HepG2 (cell line): ENCODE measurements around the gene LMAN2L. TPM values are rescaled to one million over a fixed set of nuclear protein-coding genes. Genes with fewer than 3 reads are reported as not detected.
A peak's percentile ranks its signal among the peaks of the same experiment; 100 is the strongest.

ENCODE experiments used
- KMT2A ChIP-seq: sonication (generic); formaldehyde crosslinking; IDR thresholded peaks from 2 replicates; pipeline ENCODE4 v1.4.0; 2020; ENCODE audit warnings: missing genetic modification reagents
- PCBP2 ChIP-seq: fragments of 200-400 bp; formaldehyde crosslinking; optimal IDR thresholded peaks from 2 replicates; pipeline ENCODE3; 2018; ENCODE audit warnings: low read length, low read depth; ENCODE audit not compliant: poor library complexity, severe bottlenecking
- PRPF4 ChIP-seq: fragments of 200-400 bp; formaldehyde crosslinking; IDR thresholded peaks from 2 replicates; pipeline ENCODE4 v1.6.1; 2016; ENCODE audit warnings: low read length, low read depth; ENCODE audit not compliant: poor library complexity, severe bottlenecking
- SALL2 ChIP-seq: sonication (generic); formaldehyde crosslinking; IDR thresholded peaks from 2 replicates; pipeline ENCODE4 v1.8.1; 2023; ENCODE audit warnings: mild to moderate bottlenecking, missing genetic modification reagents, inconsistent platforms
- TMF1 ChIP-seq: sonication (generic); formaldehyde crosslinking; IDR thresholded peaks from 2 replicates; pipeline ENCODE4 v1.8.1; 2022; ENCODE audit warnings: low read depth, missing genetic modification reagents
- ZFYVE20 ChIP-seq: sonication (generic); formaldehyde crosslinking; IDR thresholded peaks from 2 replicates; pipeline ENCODE4 v1.8.0; 2023; ENCODE audit warnings: low read depth, mild to moderate bottlenecking, moderate library complexity, missing genetic modification reagents, borderline replicate concordance
- ZIK1 ChIP-seq: sonication (generic); formaldehyde crosslinking; IDR thresholded peaks from 2 replicates; pipeline ENCODE4 v1.5.0; 2020; ENCODE audit warnings: mild to moderate bottlenecking, low read depth, missing genetic modification reagents, borderline replicate concordance
- ZNF441 ChIP-seq: sonication (generic); formaldehyde crosslinking; IDR thresholded peaks from 2 replicates; pipeline ENCODE4 v1.7.0; 2021; ENCODE audit warnings: missing genetic modification reagents, borderline replicate concordance
- ZNF567 ChIP-seq: sonication (generic); formaldehyde crosslinking; IDR thresholded peaks from 2 replicates; pipeline ENCODE4 v1.8.1; 2023; ENCODE audit warnings: mild to moderate bottlenecking, missing genetic modification reagents, borderline replicate concordance
- ZNF749 ChIP-seq: sonication (generic); formaldehyde crosslinking; IDR thresholded peaks from 2 replicates; pipeline ENCODE4 v1.8.0; 2022; ENCODE audit warnings: mild to moderate bottlenecking, missing genetic modification reagents, moderate library complexity, borderline replicate concordance
- polyA plus RNA-seq, 8 experiments: library from polyadenylated mRNA; depleted of rRNA in 3 of 8; stranded (reverse) in 7 of 8; unstranded in 1 of 8; fragments of >200 nt; fragmentation: Illumina TruSeq in 4 of 8; extraction: Trizol in 4 of 8; gene quantifications; 2 replicates each; pipeline versions ENCODE4 v1.2.1 to v1.2.3, GENCODE V29; 2011 to 2016; ENCODE audit warnings: low read depth in 4 of 8, missing spikeins in 1 of 8, mixed read lengths in 1 of 8; ENCODE audit not compliant: insufficient read depth in 1 of 8
- total RNA-seq, 5 experiments: library from RNA; depleted of rRNA; stranded (reverse); fragments of >200 nt; fragmentation: Illumina TruSeq; extraction: Trizol; gene quantifications; 2 replicates each; pipeline ENCODE4 v1.2.3, GENCODE V29; 2016; ENCODE audit warnings: low read depth in 1 of 5
- TF ChIP-seq, protein P1 (sequence below): sonication (generic); formaldehyde crosslinking; IDR thresholded peaks from 2 replicates; pipeline ENCODE4 v1.5.1; 2020; ENCODE audit warnings: missing genetic modification reagents, mild to moderate bottlenecking, borderline replicate concordance
- TF ChIP-seq, protein P2 (sequence below): sonication (generic); formaldehyde crosslinking; IDR thresholded peaks from 2 replicates; pipeline ENCODE4 v1.5.1; 2020; ENCODE audit warnings: missing genetic modification reagents, mild to moderate bottlenecking, borderline replicate concordance
- TF ChIP-seq, protein P3 (sequence below): sonication (generic); formaldehyde crosslinking; IDR thresholded peaks from 2 replicates; pipeline ENCODE4 v1.4.0; 2020; ENCODE audit warnings: missing genetic modification reagents
- TF ChIP-seq, protein P4 (sequence below): sonication (generic); formaldehyde crosslinking; IDR thresholded peaks from 2 replicates; pipeline ENCODE4 v1.4.0; 2020; ENCODE audit warnings: mild to moderate bottlenecking, missing genetic modification reagents
- TF ChIP-seq, protein P5 (sequence below): sonication (generic); formaldehyde crosslinking; IDR thresholded peaks from 2 replicates; pipeline ENCODE4 v1.4.0; 2020; ENCODE audit warnings: missing genetic modification reagents
- TF ChIP-seq, protein P6 (sequence below): sonication (generic); formaldehyde crosslinking; IDR thresholded peaks from 2 replicates; pipeline ENCODE4 v1.8.0; 2022; ENCODE audit warnings: mild to moderate bottlenecking, missing genetic modification reagents; ENCODE audit not compliant: insufficient replicate concordance

Gene LMAN2L
- total and polyA plus RNA-seq, 2 of the 13 experiments (the other 11 are each of a cell fraction or from before 2014, with no cell fraction given): 39.1 to 57.9 TPM

DNA sequence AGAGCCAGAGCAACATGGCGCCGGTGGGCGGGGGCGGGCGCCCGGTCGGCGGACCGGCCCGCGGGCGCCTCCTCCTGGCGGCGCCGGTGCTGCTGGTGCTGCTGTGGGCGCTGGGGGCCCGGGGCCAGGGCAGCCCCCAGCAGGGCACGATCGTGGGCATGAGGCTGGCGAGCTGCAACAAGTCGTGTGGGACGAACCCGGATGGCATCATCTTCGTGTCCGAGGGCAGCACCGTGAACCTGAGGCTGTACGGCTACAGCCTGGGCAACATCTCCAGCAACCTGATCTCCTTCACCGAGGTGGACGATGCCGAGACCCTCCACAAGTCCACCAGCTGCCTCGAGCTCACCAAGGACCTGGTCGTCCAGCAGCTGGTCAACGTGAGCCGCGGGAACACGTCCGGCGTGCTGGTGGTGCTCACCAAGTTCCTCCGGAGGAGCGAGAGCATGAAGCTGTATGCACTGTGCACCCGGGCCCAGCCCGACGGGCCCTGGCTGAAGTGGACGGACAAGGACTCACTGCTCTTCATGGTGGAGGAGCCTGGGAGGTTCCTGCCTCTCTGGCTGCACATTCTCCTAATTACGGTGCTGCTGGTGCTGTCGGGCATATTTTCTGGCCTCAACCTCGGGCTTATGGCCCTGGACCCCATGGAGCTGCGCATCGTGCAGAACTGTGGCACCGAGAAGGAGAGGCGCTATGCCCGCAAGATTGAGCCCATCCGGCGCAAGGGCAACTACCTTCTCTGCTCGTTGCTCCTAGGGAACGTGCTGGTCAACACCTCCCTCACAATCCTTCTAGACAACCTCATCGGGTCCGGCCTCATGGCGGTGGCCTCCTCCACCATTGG, 21.3 kb upstream of the LMAN2L start (continued):
- TF ChIP-seq ZNF441 (CRISPR knock-in tag) (0 out of 2 replicates have a peak, but pooled peaks have one; percentile 61), ZFYVE20 (CRISPR knock-in tag) (0 out of 2 replicates have a peak, but pooled peaks have one; percentile 60), PCBP2 (no peak), KMT2A (CRISPR knock-in tag) (0 out of 2 replicates have a peak, but pooled peaks have one; percentile 65), ZNF567 (no peak), PRPF4 (no peak), TMF1 (CRISPR knock-in tag) (peak; percentile 66; the same call in 1 of the 2 replicates), ZIK1 (CRISPR knock-in tag) (peak; percentile 92), ZNF749 (CRISPR knock-in tag) (peak; percentile 72; the same call in 1 of the 2 replicates), SALL2 (CRISPR knock-in tag) (peak; percentile 79)
- TF ChIP-seq, protein P1, sequence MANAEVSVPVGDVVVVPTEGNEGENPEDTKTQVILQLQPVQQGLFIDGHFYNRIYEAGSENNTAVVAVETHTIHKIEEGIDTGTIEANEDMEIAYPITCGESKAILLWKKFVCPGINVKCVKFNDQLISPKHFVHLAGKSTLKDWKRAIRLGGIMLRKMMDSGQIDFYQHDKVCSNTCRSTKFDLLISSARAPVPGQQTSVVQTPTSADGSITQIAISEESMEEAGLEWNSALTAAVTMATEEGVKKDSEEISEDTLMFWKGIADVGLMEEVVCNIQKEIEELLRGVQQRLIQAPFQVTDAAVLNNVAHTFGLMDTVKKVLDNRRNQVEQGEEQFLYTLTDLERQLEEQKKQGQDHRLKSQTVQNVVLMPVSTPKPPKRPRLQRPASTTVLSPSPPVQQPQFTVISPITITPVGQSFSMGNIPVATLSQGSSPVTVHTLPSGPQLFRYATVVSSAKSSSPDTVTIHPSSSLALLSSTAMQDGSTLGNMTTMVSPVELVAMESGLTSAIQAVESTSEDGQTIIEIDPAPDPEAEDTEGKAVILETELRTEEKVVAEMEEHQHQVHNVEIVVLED (CRISPR knock-in tag): 0 out of 2 replicates have a peak, but pooled peaks have one; percentile 8
- TF ChIP-seq, protein P2, sequence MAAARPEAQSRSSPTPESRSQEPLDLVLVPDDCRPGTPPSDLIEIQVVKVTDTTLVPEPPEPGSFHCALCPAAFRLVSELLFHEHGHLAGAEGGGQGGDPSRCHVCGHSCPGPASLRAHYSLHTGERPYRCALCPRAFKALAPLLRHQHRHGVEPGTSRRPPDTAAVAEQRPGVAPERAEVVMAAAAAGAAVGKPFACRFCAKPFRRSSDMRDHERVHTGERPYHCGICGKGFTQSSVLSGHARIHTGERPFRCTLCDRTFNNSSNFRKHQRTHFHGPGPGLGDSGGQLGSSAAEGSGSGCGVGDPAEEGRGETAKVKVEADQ (CRISPR knock-in tag): peak; percentile 31; the same call in 1 of the 2 replicates
- TF ChIP-seq, protein P3, sequence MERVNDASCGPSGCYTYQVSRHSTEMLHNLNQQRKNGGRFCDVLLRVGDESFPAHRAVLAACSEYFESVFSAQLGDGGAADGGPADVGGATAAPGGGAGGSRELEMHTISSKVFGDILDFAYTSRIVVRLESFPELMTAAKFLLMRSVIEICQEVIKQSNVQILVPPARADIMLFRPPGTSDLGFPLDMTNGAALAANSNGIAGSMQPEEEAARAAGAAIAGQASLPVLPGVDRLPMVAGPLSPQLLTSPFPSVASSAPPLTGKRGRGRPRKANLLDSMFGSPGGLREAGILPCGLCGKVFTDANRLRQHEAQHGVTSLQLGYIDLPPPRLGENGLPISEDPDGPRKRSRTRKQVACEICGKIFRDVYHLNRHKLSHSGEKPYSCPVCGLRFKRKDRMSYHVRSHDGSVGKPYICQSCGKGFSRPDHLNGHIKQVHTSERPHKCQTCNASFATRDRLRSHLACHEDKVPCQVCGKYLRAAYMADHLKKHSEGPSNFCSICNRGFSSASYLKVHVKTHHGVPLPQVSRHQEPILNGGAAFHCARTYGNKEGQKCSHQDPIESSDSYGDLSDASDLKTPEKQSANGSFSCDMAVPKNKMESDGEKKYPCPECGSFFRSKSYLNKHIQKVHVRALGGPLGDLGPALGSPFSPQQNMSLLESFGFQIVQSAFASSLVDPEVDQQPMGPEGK: peak; percentile 90
- TF ChIP-seq, protein P4, sequence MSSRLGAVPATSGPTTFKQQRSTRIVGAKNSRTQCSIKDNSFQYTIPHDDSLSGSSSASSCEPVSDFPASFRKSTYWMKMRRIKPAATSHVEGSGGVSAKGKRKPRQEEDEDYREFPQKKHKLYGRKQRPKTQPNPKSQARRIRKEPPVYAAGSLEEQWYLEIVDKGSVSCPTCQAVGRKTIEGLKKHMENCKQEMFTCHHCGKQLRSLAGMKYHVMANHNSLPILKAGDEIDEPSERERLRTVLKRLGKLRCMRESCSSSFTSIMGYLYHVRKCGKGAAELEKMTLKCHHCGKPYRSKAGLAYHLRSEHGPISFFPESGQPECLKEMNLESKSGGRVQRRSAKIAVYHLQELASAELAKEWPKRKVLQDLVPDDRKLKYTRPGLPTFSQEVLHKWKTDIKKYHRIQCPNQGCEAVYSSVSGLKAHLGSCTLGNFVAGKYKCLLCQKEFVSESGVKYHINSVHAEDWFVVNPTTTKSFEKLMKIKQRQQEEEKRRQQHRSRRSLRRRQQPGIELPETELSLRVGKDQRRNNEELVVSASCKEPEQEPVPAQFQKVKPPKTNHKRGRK (CRISPR knock-in tag): peak; percentile 79; the same call in 1 of the 2 replicates
- TF ChIP-seq, protein P5, sequence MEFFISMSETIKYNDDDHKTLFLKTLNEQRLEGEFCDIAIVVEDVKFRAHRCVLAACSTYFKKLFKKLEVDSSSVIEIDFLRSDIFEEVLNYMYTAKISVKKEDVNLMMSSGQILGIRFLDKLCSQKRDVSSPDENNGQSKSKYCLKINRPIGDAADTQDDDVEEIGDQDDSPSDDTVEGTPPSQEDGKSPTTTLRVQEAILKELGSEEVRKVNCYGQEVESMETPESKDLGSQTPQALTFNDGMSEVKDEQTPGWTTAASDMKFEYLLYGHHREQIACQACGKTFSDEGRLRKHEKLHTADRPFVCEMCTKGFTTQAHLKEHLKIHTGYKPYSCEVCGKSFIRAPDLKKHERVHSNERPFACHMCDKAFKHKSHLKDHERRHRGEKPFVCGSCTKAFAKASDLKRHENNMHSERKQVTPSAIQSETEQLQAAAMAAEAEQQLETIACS (CRISPR knock-in tag): peak; percentile 47; the same call in 1 of the 2 replicates
- TF ChIP-seq, protein P6, sequence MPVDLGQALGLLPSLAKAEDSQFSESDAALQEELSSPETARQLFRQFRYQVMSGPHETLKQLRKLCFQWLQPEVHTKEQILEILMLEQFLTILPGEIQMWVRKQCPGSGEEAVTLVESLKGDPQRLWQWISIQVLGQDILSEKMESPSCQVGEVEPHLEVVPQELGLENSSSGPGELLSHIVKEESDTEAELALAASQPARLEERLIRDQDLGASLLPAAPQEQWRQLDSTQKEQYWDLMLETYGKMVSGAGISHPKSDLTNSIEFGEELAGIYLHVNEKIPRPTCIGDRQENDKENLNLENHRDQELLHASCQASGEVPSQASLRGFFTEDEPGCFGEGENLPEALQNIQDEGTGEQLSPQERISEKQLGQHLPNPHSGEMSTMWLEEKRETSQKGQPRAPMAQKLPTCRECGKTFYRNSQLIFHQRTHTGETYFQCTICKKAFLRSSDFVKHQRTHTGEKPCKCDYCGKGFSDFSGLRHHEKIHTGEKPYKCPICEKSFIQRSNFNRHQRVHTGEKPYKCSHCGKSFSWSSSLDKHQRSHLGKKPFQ: peak; percentile 61
